ENCODE data around the gene RABEPK.
"Not testable (repeated sequence)": the region's sequence is repeated elsewhere in the genome, so short reads cannot be mapped to it uniquely, and the experiment has no call there.

The RABEPK gene

DNA sequence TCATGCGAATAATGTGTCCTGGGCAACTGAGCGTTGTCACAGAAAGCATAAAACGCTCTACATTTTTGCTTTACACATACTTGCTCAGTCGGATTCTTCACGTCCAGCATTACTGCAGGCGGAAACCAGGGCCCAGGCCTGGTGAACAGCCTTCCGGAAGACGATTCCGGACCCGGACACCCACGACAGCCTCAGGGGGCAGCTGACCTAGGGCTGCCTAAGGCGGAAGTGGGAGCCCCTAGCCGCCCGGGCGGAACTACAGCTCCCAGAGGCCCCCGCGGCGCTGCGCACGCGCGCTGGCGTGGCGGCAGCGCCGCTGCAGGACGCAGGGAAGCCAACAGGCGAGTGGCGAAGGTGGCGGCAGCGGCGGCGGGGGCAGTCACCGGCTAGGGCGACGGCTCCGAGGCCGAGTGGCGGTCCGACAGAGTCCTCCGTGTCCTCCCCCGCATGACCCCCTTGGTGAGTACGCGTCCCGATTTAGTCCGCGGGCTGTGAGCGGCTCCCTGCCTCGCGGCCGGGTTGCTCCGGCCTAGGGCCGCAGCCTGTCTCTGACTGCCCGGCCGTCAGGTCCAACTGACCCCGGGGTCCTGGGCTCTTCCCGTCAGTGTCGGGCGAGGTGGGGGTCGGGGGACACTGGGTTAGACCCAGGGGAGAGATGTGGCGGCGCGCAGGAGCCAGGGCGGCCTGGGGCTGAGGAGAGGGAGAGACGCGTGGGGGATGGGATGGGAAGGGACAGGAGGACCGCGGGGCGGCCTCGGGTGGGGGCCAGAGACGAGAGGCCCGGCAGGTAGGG is 61.4 kb downstream of the RABEPK start, which contains the start of gene GAPVD1:
GAPVD1 (plus strand) TSS at position 326 of the 793 bp plus-strand sequence. CDS start 37,096 bp downstream, outside the sequence.
- peak within 1 kb of the TSS; percentile 80 for H3K27ac ChIP-seq
- TF ChIP-seq CTCF (conservative IDR thresholded peaks at IDR 0.05): no peak; the same call in 1 of the 2 replicates
- peak; percentile 95; the same call in 1 of the 2 replicates for TF ChIP-seq ZFX (IDR thresholded peaks at IDR 0.05)

- no peak for TF ChIP-seq CTCF (conservative IDR thresholded peaks at IDR 0.05)
- H3K27ac ChIP-seq: peak overlapping the region; percentile 80
These were observed 62.1 kb downstream of the RABEPK start for GRCh38 chr9:125262294-125262991.

GRCh38 chr9:125264068-125264467 is 63.7 kb downstream of the RABEPK start:
- not testable (repeated sequence) for H3K27ac ChIP-seq

DNA sequence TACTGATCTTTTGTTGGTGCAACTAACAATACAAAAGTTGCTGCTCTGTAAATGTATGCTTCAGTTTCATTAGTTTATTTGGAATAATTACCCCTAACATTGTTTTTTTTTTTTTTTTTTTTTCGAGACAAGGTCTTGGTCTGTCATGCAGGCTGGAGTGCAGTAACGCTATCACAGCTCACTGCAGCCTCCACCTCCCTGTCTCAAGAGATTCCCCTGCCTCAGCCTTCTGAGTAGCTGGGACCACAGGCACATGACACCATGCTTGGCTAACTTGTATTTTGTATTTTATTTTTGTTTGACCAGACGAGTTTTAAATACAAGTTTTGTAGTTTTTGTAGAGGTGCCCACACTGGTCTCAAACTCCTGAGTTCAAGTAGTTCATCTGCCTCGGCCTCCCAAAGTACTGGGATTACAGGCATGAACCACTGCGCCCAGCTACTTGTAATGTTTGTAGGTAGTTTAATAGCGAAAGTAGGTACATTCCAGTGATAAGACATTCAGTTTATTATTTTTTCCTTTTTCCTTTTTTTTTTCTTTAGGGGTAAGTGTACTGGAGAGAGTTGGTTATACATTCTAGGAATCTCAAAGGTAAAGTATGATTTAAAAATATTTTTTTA is 68.2 kb downstream of the RABEPK start:
- no peak overlapping the region for H3K27ac ChIP-seq
- TF ChIP-seq ZFX (IDR thresholded peaks at IDR 0.05): no peak
- TF ChIP-seq CTCF (conservative IDR thresholded peaks at IDR 0.05): no peak

DNA sequence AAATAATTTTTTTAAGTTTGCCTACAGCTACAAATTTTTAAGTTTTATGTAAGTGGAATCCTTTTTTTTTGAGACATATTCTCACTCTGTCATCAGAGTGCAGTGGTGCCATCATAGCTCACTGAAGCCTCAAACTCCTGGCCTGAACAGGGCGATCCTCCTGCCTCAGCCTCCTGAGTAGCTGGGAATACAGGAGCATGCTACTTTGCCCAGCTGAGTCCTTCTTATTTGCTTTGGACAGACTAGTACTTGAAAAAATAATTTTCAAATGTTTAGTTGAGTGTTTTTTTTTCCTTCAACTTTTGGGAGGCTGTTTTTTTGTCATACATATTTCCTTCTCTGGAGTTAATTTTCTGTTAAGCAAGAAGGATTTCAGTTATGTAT is 68.7 kb downstream of the RABEPK start:
- H3K27ac ChIP-seq: no peak overlapping the region
- TF ChIP-seq ZFX (IDR thresholded peaks at IDR 0.05) (no peak), CTCF (conservative IDR thresholded peaks at IDR 0.05) (no peak)

DNA sequence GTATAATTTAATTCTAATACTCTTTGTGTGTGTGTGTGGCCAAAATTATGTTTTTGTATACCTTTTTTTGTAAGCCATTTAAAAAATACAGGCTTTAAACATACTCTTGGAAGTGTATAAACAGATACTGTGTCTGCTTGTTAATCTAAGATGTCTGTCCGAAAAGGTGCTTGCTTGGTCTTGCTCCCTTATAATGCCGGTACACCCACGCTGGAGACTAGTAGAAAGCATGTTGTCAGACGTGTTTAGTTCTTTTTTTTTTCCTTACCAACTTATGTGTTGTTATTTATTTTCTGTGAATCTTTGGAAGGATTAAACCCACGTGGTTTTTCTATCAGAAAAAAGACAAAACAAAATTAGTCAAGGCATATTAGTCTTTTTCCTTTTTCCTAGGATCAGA is 70.7 kb downstream of the RABEPK start:
- TF ChIP-seq CTCF (conservative IDR thresholded peaks at IDR 0.05): no peak
- no peak for TF ChIP-seq ZFX (IDR thresholded peaks at IDR 0.05)
- H3K27ac ChIP-seq: no peak overlapping the region

DNA sequence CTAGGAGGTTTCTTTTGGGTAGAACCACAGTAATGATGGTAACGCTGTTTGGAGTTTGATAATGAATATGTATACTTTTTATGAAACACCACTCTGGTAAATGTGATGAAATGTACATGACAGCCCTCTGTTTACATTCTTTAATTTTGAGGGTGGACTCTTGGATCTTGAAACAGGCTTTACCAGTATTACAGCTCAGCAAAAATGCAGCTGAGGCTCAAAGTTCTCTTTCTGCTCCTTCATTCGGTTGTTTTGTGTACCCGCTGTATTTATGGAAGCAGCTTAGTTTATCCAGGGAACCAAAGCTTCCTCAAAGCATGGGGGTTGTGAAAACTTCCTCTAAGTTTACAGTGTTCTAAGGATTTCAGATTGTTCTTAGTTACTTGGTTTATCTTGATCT is 72.4 kb downstream of the RABEPK start:
- TF ChIP-seq CTCF (conservative IDR thresholded peaks at IDR 0.05) (no peak), ZFX (IDR thresholded peaks at IDR 0.05) (no peak)
- no peak overlapping the region for H3K27ac ChIP-seq
